ENCODE measurements around the gene COL27A1.

COL27A1 gene

GRCh38 chr9:114275246-114276004 is 120.1 kb downstream of the COL27A1 start:
- no peak for DNase-seq

GRCh38 chr9:114276908-114277821 is 121.8 kb downstream of the COL27A1 start:
- no peak for DNase-seq

DNA sequence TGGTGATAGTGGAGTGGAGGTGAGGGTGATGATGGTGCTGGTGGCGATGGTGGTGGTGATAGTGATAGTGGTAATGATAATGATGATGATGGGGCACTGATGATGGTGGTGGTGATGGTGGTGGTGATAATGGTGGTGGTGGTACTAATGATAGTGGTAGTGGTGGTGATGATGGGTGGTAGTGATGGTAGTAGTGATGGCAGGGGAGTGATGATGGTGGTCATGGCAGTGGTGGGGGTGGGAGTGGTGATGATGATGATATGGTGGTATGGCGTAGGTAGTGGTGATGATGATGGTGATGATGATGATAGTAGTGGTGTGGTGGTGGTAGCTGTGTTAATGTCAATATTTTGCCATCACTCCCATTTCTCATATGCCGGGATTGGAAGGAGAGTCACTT is 123.0 kb downstream of the COL27A1 start:
- no peak for DNase-seq

GRCh38 chr9:114278881-114279570 is 123.7 kb downstream of the COL27A1 start:
- DNase-seq = no peak

GRCh38 chr9:114279693-114280092 is 124.4 kb downstream of the COL27A1 start:
- DNase-seq = no peak

- no peak for DNase-seq
These were observed 125.5 kb downstream of the COL27A1 start for GRCh38 chr9:114280636-114281472.

DNA sequence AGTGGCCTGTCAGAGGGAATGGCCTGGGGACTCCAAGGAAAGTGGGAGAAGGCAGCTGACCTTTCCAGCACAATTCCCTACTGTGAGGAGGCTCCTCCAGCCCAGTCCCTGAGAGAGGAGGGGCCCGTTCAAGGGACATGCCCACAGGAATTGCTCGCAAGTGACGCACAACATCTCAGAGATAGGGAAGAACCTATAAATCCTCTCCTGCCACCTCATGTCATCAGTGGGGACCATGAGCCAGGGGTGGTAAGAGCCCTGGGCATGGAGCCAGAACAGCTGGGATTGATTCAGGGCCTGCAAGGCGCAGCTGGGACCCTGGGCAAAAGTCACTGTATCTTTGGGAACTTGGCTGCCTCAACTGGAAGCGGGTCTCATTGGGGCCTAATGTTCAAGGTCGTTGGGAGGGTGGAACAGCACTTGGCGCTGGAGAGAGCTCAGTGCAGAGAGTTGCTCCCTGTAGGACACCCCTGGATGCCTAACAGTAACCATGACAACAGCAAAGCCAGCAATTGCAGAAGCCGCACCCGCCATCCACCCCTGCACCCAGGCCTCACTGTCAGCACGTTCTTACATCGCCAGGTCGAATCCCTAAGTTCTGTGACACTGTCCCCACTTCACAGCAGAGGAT is 126.3 kb downstream of the COL27A1 start:
- no peak for DNase-seq

DNA sequence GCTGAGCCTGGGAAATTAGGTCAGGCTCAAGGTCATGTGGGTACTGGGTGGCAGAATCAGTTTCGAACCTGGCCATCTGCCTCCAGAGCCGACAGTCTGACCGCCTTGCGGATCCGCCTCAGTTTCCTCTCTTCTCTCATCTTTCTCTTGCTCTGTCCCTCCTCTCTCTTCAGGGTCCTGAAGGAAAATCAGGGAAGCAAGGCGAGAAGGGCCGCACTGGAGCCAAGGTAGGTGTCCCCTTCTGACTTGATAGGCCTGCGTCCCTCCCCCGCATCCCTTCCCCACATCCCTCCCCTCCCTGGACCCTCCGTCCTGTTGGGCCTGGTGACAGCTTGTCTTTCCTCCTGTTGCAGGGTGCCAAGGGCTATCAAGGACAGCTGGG is 126.8 kb downstream of the COL27A1 start:
- DNase-seq = no peak

GRCh38 chr9:114282507-114282906 is 127.2 kb downstream of the COL27A1 start:
- no peak for DNase-seq

DNA sequence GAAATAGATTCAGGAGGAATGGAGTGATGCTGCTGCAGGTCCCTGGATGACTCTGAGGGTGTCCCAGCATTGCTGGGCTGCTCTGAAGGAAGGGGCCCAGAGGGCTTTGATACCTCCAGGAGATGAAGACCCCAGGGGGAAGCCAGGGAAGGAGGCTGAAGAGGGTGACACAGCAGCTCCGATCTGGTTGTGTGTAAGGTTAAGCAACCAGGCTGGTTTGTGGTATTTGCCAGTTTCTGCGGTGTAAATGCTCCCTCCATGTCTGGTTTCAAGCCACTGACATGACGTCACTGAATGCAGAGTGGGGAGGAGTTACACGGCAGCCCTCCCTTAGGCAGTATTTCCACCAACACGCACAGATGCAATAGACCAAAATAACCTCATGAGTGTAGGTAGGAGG is 127.6 kb downstream of the COL27A1 start:
- DNase-seq = no peak

DNA sequence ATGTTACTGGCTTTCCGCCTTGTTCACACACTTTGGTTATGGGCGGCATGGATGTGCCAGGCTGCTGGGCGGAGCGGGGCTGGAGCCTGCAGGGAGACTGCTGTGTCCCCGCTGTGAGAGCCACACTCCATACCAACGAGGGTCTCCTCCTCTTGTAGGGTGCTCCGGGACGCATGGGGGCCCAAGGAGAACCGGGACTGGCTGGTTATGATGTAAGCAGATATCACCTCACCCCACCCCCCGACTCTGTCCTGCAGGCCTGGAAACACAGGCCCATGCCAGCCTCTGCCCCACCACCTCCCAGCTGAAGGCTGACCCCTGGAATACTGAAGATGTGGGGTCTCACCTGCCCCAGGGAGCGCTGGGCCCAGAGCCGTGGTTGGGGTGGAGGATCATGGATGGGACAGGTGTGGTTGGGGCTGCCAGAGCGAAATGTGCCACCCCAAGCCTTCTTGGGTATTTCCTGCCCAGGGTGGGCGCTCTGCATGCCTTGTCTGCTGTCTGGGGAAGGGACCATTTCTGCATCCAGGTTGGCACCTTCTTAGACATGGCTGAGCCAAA is 128.3 kb downstream of the COL27A1 start:
- DNase-seq = no peak

DNA sequence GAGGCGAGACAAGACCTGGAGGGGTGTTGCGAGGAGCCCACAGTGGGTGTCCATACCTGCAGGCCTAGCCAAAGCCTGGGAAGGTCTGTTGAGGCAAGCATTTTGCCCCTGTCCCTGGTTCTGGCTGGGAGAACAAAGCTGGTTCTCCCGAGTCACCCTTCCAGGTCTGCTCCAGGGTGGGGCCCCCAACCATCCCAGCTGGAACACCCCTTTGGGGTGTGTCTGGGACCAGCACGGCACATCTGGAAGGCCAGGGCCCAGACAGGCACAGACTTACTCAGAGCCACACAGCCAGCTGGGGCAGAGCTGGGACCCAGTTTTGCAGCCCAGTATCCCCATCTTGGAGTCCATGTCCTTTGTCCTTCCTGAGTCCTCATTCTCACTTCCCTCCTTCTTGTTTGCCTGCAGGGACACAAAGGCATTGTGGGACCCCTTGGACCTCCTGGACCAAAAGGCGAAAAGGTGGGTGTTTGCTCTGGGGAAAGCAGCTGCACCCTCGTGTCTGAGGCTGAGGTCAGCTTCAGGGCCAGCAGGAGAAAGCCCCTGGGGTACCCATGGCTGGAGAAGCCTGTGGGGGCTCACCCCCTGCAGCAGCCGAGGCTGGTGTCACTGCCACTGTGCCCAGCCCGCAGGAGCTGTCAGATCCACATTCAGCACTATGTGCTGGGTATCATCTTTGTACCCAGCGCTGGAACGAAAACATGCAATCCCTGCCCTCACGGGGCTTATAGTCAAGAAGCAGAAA is 129.2 kb downstream of the COL27A1 start:
- DNase-seq = no peak

DNA sequence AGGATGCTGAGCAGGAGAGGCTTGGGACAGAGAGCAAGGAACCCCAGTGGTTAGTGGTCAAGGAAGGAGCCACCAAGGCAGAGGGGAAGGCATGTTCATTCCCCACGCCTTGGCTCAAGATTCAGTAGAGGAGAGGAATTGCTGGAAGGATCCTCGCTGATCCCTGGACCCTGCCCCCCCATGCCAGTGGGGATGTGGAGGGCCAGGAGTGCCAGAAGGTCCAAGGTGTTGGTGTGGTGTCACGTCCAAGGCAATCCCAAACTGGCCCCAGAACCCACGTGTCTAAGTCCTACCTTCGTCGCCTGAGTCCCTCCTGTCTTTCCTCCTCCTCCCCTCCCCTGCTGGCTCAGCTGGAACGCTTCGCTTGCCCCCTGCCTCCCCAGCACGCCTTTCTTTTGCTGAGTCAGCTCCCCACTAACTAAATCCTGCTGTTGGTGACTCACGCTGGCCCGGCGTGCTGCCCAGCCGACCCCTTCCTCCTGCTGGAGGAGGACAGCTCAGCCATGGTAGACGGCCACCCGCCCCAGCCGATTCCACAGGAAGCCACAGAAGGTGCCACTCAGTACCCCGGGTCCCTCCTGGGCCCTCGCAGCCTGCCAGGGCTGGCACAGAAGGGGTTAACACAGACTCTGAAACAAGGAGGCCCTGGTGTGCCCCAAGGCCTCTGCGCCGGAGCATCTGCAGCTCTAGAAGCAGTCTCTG is 130.0 kb downstream of the COL27A1 start:
- DNase-seq = no peak

GRCh38 chr9:114286146-114286679 is 130.9 kb downstream of the COL27A1 start:
- DNase-seq = no peak

DNA sequence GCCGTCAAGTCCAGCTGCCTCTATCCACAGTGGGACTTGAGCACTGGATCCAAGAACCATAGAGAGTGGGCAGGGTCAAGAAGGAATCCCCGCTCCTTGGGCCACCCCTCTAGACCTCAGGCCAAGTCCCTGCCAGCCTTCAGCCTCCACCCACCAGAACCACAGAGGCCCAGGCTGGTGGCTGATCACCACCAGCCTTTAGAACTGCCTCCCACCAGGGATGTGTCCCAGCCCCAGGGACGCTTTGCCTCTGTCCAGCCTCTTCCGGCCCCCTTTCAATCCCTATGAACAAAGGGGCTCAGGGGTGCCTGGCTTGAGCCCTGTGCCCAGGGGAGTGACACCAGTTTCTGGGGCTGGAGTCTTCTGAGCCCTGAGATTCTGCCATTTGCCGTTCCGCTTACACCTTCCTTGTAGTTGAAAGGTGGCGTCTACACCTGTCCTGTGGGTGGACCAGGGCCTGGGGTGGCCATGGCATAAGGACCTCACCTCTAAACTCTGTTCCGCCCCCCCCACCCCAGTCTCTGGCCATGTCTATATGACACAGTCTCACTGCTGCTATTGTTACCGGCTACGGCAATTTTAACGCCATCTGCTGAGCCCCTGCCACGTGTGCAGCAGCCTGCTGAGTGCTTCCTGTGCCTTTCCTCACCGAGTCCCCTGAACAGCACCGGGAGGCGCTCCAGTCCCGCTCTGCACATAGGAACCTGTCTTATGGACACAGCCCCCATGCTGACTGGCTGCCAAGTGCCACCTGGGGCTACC is 131.8 kb downstream of the COL27A1 start:
- DNase-seq = no peak

DNA sequence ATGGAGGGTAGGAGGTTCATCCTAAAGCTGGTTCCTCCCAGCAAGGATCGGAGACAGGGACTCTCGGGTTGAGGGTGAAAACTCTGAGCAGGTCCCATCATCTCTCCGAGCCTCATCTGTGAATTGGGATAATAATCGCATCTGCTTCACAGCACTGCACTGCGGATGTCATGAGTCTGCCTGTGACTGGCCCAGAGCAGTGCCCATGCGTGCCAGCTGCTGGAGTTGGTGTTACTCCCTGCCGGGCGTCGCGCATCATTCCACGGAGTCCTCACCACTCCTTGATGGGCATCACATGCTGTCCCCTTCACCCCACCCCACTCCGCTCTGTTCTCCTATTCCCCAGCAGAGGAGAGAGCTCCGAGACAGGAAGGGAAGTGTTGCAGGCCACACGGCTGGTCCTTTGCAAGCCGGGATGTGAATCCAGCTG is 132.4 kb downstream of the COL27A1 start:
- no peak for DNase-seq

DNA sequence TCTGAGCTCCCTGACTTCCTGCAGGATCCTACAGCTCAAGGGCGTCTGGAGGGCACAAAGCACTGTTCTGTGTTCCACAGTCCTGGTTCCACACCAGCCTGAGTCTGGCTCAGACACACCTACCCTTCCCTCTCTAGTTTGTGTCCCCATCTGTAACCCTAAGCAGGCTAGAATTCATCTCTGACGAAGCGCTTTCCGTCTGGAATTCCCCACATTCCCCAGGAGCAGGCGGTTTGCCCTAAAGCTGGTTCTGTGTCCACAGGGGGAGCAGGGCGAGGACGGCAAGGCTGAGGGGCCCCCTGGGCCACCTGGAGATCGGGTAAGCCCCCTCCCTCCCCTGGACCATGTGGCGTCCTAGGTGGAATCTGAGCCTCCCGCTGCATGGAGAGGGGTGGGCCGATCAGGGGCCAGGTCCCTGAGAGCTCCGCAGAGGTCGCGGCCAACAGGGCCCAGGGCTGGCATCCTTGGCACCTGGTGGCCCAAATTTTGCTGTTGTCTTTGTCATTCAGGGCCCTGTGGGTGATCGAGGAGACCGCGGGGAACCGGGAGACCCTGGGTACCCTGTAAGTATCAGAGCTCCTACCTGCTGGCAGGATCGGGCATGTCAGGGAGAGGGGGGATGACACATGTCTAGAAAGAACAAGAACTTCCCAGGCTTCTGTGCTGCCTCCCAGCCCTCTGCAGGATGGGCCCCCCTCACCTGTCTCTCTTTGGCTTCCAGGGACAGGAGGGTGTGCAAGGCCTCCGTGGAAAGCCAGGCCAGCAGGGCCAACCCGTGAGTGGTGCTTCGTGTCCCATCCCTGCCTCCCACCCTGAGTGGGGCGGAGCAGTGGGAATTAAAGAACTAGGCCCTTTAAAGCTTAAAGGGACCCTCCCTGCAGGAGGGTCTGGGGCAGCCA is 133.1 kb downstream of the COL27A1 start:
- DNase-seq = no peak

GRCh38 chr9:114289106-114289505 is 133.8 kb downstream of the COL27A1 start:
- no peak for DNase-seq

Data from NCI-H1105 treated with DMSO at 0.1 percent for 48 hours (cell line).